Stromal cell of bone marrow (primary cell): ENCODE results near the gene PRKAG2.

Experiments used
- DNase-seq: peaks from one replicate; pipeline ENCODE4 v3.0.0-alpha.2; 2012; ENCODE audit warnings: low read depth

PRKAG2 gene

DNA sequence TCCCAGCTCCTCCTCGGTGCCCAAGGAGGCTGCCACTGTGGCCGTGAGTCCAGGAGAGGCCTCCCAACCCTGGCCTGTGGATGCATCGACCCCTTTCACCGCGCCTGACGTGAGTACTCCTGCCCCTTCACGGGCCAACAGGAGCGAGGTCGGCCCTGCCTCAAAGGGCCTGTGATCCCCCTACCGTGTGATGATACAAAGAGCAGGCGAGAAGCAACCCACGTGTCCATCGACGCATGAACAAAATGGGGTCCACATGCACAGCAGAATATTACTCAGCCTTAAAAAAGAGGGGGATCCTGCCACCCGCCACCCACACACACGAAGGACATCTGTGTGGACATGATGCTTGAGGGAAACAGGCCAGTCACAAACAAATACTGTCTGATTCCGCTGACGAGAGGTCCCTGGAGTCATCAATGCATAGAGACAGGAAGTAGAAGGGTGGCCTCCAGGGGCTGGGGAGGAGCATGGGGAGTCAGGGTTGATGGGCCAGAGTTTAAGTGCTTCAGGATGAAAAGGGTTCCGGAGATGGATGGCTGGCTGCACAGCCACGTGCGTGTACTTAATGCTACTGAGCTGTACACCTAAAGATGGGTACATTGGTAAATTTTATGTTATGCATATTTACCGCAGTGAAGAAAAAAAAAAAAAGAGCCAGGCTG is 151.9 kb downstream of the PRKAG2 start:
- DNase-seq: no peak

GRCh38 chr7:151724250-151724915 is 152.5 kb downstream of the PRKAG2 start:
- DNase-seq: no peak

GRCh38 chr7:151723321-151723720 is 153.6 kb downstream of the PRKAG2 start:
- DNase-seq: no peak

DNA sequence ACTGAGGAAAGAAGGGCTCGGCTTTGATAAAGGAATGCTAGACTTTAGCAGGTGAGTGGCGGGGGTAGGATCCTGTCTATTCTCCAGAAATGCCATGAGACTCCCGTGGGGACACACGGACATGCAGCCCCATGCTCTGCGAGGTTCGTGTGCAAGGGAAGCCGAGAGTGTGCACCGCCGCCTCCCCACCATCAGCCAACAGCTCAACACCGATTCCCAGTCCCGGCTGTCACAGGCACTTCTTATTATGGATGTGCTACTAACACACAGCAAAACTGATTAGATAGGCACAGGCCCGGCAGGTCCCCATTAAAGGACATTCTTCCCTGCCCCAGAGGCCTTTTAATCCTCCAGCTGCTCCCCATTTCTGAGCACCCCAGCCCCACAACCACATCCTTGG is 154.4 kb downstream of the PRKAG2 start:
- DNase-seq: no peak

GRCh38 chr7:151721694-151722093 is 155.2 kb downstream of the PRKAG2 start:
- DNase-seq: no peak

DNA sequence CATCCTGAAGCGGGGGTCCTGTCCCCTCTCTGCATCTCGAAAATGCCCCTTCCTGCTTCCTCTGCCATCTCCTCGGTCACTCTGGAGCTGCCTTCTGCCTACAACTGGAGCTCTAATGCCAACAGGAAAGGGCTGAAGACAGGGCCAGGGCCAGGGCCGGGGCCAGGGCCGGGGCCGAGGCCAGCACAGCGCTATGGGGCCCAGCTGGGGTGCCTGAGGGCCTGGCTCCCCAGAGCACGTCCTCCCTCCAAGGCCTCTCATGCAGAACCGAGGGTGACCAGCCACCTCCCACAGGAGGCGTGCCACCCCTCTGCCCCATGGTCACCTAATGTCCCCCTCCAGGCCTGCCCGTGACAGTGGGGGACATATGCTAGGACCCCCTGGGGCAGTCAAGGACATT is 155.7 kb downstream of the PRKAG2 start:
- no peak for DNase-seq

GRCh38 chr7:151720280-151720679 is 156.6 kb downstream of the PRKAG2 start:
- no peak for DNase-seq

DNA sequence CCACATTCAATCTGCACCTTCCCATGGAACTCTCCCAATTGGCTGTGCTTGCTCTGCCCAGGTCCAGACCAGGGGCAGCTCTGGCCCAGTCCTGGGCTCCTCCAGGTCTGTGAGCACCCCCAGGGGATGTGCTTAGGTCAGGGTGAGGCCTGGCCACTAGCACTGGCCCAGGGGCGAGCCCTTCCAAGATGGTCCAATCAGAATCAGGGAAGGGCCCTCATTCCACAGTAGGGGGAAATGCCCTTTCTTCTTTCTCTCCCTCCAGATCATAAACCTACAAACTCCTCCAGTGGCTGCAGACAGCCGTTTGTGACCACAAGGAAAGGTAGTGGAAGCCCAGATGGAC is 157.0 kb downstream of the PRKAG2 start:
- no peak for DNase-seq

DNA sequence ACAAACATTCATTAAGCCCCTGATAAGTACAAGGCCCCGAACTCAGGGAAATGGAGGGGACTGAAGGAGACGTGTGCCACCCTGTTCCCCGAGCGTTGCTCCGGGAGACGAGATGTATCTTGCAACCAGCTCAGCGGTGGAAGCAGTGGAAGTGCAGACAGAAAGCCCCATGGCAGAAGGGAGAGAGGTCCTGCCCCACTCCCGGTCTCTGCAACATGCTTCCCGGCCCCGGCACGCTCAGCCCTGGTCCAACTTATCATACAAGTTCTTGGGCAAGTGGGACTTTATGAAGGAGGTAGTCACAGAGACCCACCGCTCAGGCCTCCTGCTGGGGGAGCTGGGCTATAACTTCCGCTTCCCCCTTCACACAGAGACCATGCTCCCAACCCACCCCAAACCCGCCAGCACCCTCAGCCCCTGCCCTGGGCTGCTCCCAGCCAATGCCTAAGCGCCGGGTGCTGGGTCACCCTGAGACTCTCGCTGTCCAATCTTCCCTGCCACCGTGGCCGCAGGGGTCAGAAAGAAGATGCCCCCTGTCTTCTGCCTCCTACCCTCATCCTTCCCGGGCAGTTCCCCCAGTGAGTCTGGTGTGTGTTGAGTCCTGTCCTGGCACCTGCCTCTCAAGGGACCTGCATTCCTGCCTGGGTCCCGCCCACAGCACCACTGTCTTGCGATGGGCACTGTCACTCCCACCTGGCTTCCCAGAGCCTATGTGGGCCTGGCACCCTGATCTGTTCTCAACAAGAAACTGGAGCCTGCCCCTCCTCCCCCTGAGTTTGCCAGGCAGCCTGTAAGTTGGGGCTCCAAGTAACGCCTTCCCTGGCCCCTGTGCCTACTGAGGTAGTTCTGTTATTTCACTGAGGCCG is 157.7 kb downstream of the PRKAG2 start:
- DNase-seq: no peak

GRCh38 chr7:151717918-151718317 is 159.0 kb downstream of the PRKAG2 start:
- DNase-seq: no peak

- DNase-seq: no peak
These were observed 159.5 kb downstream of the PRKAG2 start for GRCh38 chr7:151717415-151717814.

- DNase-seq: no peak
These were observed 160.6 kb downstream of the PRKAG2 start for GRCh38 chr7:151716323-151716722.

- no peak for DNase-seq
These were observed 161.1 kb downstream of the PRKAG2 start for GRCh38 chr7:151715666-151716315.

DNA sequence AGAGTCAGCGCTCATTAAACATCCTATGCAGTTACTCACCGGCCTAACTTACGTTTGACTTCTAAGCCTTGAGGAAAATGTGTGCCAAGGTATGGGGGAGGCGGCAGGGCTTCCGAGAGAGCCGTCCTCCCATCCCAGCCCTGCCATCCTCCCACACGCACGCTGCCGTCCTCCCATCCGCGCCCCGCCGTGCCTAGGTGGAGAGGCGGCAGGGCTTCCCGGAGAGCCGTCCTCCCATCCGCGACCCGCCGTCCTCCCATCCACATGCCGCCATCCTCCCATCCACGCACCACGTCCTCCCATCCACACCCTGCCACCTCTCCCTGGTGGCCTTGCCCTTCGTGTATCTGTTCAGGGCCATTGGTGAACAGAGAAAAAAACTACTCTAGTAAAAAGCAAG is 162.7 kb downstream of the PRKAG2 start:
- no peak for DNase-seq

DNA sequence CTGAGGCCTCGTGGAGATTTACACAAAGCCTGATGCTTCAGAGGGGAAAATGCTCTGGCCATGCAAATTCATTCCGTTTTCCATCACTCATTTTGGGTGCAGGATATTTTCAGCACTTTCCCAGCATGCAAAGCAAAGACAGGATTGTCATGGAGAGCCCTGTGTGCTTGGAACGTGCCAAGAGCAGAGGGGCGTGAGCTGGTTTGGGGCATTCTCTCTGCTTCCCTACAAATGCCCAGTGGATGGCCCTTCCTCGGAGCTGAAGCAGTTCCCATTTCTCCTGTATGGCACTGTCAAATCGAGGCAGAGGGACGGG is 164.1 kb downstream of the PRKAG2 start:
- DNase-seq: no peak

DNA sequence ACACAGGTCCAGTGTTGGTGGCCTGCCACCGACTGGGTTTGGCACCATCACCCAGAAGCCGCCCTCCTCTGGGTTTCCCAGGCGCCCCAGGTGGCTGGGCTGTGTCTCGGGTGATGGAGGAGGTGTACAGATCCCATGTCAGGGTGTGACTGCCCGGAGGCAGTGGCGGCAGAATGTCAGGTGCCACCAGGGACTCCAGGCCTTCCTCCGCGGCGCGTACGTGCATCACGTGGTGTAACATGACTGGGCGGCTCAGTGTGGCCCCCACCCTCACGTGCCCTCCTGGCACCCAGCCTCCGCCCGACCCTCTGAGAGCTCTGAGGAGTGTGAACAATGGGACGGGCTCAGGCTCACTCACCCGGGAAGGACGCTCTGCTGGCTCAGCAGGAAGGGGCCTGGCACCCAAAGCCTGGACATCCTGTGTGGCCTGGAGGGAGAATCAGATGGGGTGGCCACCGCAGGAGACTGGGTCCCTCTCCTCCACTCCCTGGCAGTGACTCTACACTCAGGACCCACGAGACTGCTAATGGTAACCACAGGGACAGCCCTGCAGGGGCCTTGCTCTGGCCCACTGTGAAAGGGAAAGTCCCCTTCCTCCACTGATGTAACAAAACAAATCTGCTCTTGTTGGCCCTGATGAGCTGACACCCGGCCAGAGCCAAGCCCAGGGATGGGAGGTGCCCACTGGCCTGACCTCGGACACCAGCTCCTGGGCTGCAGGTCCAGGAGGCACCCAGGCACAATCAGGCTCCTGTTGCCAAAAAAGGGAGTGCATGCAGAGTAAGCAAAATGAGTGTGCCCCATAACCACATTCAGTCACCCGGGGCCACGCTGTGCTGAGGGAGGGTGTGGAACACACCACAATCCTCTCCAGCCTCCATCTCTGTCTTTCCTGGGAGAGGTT is 164.8 kb downstream of the PRKAG2 start:
- no peak for DNase-seq

DNA sequence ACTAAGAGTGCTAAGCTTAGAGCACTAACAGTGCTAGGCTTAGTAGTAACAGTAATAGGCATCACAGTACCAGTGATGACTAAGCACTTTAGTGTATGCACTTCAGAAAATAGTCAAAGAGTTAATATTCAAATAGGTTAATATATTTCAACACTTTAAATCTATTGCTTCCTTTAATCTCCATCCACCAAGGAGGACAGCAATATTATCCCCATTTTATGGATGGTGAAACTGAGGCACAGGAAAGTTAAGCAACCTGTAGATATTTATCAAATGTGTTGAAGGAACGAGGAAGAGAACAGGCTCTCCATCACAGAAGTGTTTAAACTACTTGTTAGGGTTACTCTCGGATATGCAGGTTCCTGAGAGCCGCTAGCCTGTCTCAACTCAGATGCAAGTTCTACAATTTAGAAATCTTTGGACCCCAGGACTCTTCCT is 165.5 kb downstream of the PRKAG2 start:
- no peak for DNase-seq

DNA sequence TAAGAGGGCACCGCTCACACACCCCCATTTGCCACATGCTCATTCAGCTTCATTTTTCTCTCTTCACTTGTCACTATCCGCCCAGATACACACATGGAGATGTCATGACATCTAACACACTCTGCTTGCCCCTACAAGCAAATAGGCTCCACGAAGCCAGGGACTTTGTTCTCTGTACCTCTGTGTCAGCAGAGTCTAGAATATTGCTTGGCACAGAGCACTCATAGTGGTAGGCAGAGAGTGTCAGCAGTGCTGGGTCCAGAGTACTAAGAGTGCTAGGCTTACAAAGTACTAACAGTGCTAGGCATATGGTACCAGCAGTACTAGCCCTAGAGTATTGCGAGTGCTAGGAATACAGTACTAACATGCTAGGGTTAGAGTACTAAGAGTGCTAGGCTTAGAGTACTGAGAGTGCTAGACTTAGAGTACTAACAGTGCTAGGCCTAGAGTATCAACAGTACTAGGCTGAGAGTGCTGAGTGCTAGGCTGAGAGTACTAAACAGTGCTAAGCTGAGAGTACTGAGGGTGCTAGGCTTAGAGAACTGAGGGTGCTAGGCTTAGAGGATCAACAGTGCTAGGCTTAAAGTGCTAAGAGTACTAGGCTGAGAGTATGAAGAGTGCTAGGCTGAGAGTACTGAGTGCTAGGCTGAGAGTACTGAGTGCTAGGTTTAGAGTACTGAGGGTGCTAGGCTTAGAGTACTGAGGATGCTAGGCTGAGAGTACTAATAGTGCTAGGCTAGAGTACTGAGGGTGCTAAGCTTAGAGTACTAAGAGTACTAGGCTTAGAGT is 166.1 kb downstream of the PRKAG2 start:
- no peak for DNase-seq

DNA sequence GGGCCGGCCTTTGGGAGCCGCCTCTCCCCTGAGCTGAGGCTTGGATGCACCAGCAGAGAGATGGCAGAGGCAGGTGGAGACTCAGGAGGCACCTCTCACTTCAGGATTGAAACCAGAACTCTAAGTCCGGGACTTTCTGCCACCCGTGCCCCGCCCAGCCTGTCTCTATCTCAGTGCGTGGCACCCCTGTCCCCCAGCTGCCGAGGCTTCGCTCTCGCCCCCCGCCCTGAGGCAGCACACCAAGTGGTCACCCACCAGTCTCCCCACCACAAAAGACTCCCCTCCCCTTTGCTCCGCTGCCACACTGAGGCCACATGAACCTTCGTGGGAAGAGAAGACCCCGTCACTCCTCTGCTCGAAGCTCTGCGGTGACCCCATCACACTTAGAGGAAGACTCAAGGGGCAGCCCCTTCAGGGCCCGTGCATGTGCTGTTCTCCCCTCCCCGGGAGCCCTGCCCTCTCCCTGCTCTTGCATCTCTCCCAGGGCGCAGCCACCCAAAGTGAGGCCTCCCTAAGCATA is 166.7 kb downstream of the PRKAG2 start:
- no peak for DNase-seq

GRCh38 chr7:151709141-151710038 is 167.5 kb downstream of the PRKAG2 start:
- no peak for DNase-seq
